AG10803 (cell line): ENCODE measurements around the gene TRPM1.

ENCODE experiments used
- DNase-seq: peaks from one replicate; pipeline ENCODE4 v3.0.0; 2010; ENCODE audit warnings: low read depth
- H3K4me3 ChIP-seq: 2 replicates; pipeline ENCODE4 v1.5.1; 2011; ENCODE audit warnings: mild to moderate bottlenecking, low read length, control low read depth
- TF ChIP-seq, protein P1 (sequence below): conservative IDR thresholded peaks from 2 replicates; pipeline ENCODE4 v1.5.1; 2011; ENCODE audit warnings: mild to moderate bottlenecking, low read length, control low read depth, inconsistent platforms

TRPM1 gene

DNA sequence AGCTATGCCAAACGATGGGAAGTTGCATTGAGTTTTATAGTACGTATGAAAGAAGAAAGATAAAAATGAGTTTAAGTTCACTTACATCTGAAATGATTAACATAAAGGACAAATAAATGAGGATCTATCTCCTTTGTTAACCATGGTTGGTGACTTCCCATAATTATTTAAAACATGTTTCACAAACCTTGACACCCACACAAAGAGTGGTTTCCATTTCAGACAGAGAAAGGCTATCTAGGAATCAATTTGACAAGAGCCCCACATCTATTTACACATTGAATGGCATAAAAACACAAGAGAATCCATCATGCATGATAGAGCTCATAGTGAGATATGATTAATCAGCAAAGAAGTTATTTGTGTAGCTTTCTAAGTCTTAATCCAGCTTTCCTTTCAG is 95.9 kb downstream of the TRPM1 start:
- TF ChIP-seq, protein P1, sequence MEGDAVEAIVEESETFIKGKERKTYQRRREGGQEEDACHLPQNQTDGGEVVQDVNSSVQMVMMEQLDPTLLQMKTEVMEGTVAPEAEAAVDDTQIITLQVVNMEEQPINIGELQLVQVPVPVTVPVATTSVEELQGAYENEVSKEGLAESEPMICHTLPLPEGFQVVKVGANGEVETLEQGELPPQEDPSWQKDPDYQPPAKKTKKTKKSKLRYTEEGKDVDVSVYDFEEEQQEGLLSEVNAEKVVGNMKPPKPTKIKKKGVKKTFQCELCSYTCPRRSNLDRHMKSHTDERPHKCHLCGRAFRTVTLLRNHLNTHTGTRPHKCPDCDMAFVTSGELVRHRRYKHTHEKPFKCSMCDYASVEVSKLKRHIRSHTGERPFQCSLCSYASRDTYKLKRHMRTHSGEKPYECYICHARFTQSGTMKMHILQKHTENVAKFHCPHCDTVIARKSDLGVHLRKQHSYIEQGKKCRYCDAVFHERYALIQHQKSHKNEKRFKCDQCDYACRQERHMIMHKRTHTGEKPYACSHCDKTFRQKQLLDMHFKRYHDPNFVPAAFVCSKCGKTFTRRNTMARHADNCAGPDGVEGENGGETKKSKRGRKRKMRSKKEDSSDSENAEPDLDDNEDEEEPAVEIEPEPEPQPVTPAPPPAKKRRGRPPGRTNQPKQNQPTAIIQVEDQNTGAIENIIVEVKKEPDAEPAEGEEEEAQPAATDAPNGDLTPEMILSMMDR, result no peak
- no peak for DNase-seq
- H3K4me3 ChIP-seq, result no peak overlapping the region

DNA sequence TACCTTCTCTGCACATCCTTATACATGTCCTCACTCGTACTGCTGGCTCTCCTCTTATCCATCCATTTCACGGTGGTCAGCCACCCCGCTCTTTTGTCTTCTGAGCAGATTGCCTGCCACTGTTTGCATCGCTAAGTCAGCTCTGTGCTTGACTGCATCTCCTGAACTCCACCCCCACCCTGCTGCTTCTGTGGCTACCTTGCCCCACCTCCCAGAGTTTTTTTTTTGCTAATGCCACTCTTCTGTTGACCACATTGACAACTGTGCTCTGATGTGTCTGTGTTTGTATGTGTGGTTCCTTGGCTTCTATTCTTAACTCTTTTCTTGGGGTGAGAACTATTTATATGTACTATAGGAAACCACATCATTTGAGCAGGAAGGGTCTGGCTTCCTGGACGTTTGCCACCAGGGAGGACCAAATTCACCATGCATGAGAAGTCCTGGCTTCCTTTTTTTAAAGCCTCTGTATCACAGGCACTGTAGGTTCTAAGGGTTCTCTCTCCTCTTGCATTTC is 97.2 kb downstream of the TRPM1 start:
- H3K4me3 ChIP-seq, result no peak overlapping the region
- TF ChIP-seq, protein P1, result no peak
- DNase-seq, result no peak

DNA sequence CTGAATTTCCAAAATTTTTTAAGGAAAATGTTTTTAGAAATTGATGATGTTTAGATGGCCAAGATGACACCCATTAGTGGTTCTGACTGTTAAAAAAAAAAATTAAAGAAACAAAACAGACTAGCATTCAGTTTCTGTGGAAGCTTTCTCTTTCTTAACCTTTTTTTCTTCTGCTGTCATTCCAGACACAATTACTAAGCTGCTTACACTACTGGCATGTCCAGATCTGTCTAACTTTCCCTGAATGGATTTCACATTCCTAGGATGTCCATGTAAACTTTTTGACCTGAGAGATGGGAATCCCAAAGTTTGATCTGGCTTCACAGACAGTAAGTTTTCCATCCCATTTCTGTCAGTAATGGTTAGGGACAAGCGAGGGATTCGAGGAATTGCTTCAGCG is 99.8 kb downstream of the TRPM1 start:
- peak overlapping the region; percentile 44 for H3K4me3 ChIP-seq
- no peak for DNase-seq
- TF ChIP-seq, protein P1, result no peak

DNA sequence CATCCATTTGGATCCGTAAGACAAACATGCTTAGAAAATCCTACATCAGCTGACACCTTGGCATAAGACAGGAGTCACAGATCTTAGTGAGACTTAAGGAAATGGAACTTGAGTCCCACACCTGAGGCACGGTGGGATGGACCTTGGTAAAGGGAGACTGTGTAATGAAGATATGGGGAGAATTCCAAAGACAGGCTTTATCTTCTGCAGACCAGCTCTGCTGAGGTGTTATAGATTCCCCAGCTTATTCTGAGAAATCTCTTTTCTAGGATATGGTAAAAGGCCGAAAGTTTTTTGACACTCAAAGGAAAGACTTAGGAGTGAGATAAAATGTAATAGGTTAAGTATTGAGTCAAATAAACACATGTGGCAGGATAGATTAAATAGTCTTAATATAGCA is 101.8 kb downstream of the TRPM1 start:
- TF ChIP-seq, protein P1, result no peak
- H3K4me3 ChIP-seq, result no peak overlapping the region
- DNase-seq, result no peak

DNA sequence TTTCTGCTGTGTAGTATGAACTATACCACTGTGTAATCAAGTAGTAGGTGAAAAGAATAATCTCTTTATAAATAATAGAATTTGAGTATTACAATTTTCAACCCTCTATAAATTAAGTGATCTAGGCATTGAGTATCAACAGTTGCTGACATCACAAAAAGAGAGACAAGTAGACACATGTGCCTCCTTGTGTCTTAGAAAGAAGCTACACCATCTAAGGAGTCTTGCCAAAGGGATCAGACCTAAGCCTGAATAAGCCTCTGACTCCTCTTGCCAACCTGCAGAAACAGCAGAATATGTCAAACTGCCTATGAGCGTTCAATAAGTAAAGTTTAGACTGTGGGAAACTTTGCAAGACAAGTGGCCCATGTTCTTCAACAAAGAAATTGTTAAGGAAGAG is 104.3 kb downstream of the TRPM1 start:
- TF ChIP-seq, protein P1, result no peak
- DNase-seq, result no peak
- no peak overlapping the region for H3K4me3 ChIP-seq

DNA sequence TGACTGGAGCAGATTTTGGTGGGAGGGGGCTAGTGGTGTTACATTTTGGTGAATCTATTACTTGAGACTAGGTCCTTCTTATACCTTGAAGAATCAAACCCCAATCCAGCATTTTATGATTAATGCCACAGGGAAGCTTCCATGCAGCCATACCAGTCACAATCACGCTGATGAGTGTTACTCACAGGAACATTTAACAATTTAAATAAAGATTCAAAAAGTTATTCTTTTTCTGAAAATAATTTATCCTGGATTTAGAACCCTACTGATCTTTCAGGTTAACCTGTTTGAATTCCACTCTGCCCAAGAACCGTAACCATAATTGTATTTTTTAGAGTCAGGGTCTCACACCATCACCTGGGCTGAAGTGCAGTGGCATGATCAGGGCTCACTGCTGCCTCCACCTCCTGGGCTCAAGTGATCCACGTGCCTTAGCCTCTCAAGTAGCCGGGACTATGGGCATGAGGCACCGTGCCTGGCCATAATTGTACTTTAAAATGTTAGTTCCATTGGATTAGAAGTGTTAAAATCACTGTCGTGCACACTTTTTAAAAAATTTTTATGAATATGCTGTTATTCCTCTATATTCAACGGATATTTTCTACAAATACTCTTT is 109.2 kb downstream of the TRPM1 start:
- TF ChIP-seq, protein P1, result no peak
- peak overlapping the region; percentile 84 for H3K4me3 ChIP-seq
- no peak for DNase-seq

DNA sequence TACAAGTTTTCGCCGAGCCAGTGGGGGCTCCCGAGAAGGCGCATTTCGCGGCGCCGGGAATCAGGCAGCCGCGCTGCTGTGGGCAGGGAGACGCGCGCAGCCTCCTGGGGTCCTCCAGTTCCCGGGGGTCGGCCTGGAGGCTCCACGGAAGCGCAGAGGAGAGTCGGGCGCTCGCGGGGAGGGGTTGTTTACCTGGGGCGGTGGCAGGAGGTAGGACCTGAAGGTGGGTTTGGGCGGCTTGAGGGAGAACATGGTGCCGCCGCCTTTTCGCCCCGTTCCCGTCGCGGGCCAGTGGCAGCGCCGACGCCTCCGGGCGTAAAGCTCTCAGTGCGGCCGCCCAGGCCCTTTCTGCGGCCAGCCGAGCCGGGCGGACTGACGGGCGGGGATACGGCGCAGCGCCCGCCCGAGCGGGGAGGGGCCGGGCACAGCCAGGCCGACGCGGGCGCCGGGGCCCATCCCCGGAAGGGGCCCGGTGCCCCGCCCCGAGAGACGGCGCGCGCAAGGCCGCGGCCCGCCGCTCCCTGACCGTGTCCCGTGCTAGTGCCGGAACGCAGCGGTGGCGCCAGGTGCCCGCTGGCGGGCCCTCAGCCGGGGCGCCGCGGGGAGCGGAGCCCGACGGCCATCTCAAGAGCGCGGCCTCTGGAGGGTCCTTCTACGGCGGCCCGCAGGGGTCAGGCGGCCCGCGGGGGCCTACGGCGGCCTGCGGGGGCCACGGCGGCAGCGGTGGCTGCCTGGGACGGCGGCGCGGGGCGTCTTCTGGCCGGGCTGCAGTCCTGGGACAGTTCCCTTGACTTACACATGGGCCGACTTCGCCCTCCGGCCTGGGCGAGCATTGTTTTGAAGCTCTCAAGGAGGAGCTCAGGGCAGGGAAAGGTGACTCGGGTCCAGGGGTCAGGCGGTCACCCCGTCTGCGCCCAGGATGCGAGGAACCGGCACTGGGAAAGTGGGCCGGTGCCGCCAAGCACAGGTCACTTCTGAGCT is 110.0 kb downstream of the TRPM1 start, which contains the start of gene MTMR10:
Gene MTMR10 (minus strand): TSS at position 374 of the 981 bp plus-strand sequence. CDS start 122 bp downstream, at position 252.
- DNase-seq, result peak; percentile 82
- H3K4me3 ChIP-seq, result peak within 1 kb of the TSS; percentile 84
- TF ChIP-seq, protein P1, result no peak
